Peyer's patch (tissue), 4 donors: ENCODE results near the gene DACH1.

Experiments used
- CTCF ChIP-seq, 6 experiments: fragments of 450-650 bp in 4 of 6; fragments of 200-600 bp in 2 of 6; sonication (generic) in 1 of 6; IDR thresholded peaks; one replicate each; pipeline ENCODE4 v1.5.1; 2017 to 2019; ENCODE audit warnings: antibody characterized with exemption in 6 of 6, mild to moderate bottlenecking in 3 of 6, moderate library complexity in 1 of 6
- POLR2A ChIP-seq, 2 donors: fragments of 450-650 bp; IDR thresholded peaks; one replicate each; pipeline ENCODE4 v1.5.1; 2017; ENCODE audit warnings: antibody characterized with exemption in 2 of 2, mild to moderate bottlenecking in 2 of 2, moderate library complexity in 2 of 2

- TF ChIP-seq CTCF (IDR thresholded peaks at IDR 0.05) = no peak
- TF ChIP-seq POLR2A (IDR thresholded peaks at IDR 0.05) = no peak
Observed at GRCh38 chr13:71488201-71488600, 378.8 kb downstream of the DACH1 start.
